Renal cortical epithelial cell (primary cell): ENCODE measurements around the gene ARMC8. TPM values are rescaled to one million over a fixed set of nuclear protein-coding genes. Genes with fewer than 3 reads are reported as not detected.

ENCODE experiments used
- DNase-seq: peaks from one replicate; pipeline ENCODE4 v3.0.0-alpha.2; 2011; ENCODE audit warnings: low read depth
- total RNA-seq: library from RNA; depleted of rRNA; stranded (reverse); fragments of >200 nt; gene quantifications from 2 replicates; pipeline ENCODE4 v1.2.3, GENCODE V29; 2014

ARMC8 gene
- total RNA-seq, 1 donor from 2014 or later = 86.4 TPM

DNA sequence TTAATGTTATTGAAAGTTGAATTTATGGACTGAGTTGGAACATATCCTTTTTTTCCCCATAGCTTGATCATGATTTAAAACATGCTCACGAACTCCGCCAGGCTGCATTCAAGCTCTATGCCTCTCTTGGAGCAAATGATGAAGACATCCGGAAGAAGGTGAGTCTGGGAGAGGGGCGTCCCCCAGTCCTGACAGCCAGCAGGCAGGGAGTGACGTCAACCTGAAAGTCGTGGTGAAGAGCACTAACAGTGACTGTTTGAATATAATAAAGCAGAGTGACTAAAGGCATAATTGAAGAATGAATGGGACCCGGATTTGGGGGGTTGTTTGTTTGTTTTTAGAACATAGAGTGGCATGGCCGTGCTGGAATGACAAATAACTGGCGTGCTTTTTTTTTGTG lies 57.9 kb downstream of the ARMC8 start:
- DNase-seq = no peak

GRCh38 chr3:138249636-138250035 lies 62.5 kb downstream of the ARMC8 start:
- no peak for DNase-seq

GRCh38 chr3:138253609-138254008 lies 66.5 kb downstream of the ARMC8 start:
- peak; percentile 28 for DNase-seq

DNA sequence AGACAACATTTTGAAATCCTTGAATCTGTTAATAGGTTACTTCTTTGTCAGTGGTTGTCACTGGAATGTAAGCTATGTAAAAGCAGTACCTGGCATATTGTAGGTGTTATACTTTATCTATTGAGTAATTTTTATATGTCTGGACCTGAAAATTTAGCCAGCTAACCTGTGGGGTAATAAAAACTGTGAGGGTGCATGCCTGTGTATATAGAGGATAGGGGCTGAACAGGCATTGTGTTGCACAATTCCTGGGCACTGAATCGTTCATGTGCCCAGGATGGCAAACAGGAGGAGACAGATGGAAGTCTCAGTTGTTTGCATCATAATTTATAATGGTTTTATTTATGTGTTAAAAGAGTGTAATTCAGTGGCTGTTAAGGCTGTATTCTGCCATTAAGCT lies 67.1 kb downstream of the ARMC8 start:
- DNase-seq = peak; percentile 74

DNA sequence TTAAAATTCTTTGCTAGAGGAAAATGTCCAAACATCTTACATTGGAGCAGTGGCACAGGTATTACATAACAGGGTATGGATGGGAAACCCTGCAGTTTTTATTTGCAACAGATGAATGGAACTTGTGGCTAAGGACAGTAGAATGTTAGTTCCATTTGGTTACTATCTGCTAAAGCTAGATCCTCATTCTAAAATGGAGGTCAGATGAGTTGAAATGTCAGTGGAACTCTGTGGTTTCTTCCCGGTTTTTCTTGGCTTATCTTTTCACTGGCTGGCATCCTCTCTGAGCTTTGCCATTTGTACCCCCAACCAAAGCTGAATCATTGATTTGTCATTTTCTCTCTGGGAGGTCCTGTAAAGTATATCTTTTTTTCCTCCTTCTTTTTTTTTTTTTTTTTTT lies 68.9 kb downstream of the ARMC8 start:
- no peak for DNase-seq

- no peak for DNase-seq
These were observed 70.9 kb downstream of the ARMC8 start for GRCh38 chr3:138257986-138258385.

DNA sequence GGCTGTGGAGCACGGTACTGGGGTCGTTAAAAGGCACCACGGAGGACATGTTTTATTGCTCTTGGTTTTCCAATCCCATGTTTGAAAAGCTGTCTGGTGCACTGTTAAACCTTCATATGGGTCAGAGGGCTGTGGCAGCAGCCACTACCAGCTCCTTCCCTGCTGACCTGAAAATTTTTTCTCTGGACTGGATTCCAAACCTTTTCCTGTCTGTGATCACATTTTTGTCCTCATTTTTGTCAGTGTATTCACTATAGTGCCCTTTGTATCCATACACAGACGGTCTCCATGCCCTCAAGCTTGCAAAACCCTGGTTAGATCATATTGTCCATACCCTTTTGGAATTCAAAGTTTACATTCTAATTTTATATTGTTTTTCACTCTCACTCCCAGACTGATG lies 72.0 kb downstream of the ARMC8 start:
- DNase-seq = no peak

DNA sequence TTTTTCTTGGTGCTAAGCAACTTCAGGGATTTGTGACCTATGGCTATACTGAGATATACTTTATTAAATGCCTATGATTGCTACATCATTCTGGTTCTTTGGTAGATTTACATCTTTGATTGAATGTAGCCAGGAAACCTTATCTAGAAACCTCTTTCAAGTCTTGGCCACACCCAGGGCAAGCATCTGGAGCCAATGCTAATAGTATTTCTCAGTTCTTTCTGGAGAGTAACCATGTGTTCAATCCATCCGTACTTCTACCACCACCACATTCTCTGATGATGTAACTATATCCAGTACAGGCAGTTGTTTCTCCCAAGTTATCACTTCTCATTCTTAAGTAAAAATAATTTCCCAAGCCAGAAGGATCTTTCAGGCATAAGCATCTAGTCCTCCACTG lies 73.5 kb downstream of the ARMC8 start:
- DNase-seq = no peak

DNA sequence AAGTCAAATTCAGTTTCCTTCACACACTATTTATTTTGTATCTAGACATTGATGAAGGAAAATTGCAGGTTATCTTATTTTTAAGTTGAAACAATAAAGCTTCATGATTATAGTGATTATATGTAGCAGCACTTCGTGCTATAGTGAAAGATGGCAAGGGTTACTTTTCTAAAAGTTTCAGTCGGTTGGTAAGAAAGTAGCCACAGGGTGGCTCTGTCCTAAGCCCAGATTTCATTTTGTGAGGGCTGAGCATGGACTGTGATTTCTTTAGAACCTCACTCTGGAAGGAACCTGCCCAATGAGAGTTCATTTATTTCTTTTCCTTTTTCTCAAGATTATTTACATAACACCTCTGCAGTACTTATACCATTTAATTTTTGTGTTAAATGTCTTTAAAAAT lies 76.0 kb downstream of the ARMC8 start:
- DNase-seq = no peak

DNA sequence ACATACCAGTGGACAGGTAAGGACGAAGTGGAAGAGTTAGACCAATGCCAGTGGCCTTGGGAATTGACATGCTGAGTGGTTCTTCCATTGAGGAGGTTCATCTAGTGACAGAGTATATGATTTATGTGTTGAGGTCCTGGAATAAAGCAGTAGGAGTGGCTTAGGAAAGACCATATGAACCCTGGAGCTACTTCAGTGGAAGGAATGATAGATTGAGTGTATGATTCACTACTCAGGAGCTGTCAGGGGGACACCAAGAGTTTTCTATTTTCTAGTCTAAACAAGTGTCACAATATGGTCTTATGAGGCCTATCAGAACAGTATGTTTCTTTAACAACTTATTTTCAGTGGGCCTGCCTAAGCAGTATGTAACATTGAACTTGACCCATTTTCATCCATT lies 78.6 kb downstream of the ARMC8 start:
- DNase-seq = no peak

DNA sequence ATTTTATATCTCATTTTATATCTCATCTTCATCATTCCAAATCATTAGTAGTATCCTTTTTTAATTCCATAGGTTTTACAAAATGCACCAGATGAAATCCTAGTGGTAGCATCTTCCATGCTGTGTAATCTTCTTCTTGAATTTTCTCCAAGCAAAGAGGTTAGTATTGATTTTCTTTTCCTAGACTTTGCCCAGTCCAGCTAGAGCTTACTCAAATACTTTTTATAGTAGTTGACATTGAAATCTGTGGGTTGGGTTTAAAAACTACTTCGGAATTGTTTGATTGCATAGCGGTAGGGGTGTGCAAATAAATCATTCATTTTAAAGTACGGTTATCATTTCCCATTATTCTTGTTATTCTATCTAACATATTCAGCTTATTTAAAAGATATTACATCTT lies 80.0 kb downstream of the ARMC8 start:
- DNase-seq = no peak

GRCh38 chr3:138270245-138270644 lies 83.1 kb downstream of the ARMC8 start:
- no peak for DNase-seq

DNA sequence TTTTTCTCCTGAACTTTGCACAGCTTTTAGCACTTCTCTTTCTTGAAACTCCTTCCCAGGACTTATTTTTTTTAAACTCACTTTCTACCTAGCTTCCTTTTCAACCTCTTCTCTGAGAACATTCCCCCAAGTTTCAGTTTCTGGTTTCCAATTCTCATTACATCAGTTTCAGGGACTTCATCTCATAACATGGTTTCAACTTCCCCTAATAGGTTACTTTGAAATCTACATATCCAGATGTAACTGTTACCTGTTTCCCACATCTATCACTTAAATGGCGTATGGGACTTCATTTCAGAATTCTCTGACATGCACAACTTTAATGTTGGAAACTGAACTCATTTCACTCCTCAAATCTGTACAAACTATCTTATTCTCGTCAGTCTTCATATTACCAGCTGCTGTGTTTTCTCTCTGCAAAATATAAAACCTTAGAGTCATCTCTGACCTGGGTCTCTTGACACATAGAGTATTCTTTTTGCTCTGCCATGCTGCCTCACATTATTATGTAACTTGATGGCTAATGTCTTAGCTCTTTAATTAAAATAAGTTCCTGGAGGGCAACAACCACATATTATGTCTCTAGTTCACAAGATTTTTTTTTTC lies 84.2 kb downstream of the ARMC8 start:
- DNase-seq = no peak

DNA sequence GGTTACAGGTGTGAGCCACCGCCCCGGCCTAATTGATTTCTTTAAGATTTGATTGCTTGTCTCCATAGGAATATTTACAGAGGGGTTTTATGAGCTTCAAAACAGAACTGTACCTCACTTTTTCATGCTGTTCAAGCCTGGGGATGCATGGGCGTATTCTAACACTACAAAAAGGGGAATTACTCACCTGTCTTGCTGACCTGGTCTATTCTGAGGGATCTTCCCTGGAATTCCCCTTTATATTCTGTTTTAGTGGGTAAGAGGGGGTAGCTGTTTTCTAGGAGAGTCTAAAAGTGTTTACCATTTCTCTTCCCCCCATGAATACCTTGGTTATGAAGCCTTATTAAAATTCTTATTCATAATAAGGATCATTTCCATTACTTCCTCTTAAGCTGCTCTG lies 94.5 kb downstream of the ARMC8 start:
- no peak for DNase-seq

DNA sequence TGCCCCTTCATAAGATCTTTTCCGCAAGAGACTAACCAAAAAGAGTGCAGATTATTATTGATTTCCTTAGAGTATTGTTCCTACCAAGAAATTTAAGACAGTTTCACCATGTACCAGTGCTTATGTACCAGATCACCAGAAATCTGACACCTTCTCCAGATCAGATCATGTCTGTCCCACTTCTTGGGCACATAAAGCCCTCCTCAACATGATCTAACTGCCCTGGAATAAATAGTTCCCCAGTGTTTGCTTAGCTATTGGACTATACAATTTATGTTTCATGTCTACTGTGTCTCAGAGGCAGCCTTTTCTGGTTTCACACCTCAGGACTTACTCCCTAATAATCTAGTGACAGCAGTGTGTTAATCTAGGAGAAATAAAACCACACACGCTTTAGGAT lies 95.7 kb downstream of the ARMC8 start:
- DNase-seq = no peak

DNA sequence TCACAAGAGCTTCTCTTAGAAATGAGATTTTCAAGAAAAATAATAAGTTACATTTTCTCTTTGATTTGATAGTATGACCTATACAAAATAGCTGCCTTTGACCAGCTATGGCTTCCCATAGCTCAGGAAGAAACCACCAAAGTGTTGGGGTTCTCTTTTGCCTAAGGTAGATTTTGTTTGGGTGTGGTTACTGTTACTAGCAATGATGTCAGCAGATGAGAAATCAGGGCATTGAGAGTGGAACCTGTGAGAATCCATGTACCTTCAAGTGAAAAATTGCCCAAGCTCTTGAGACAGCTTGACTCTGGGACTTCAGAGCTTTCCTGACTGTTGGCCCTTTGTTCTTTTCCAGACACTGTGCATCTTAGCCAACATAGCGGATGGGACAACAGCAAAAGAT lies 97.0 kb downstream of the ARMC8 start:
- no peak for DNase-seq

DNA sequence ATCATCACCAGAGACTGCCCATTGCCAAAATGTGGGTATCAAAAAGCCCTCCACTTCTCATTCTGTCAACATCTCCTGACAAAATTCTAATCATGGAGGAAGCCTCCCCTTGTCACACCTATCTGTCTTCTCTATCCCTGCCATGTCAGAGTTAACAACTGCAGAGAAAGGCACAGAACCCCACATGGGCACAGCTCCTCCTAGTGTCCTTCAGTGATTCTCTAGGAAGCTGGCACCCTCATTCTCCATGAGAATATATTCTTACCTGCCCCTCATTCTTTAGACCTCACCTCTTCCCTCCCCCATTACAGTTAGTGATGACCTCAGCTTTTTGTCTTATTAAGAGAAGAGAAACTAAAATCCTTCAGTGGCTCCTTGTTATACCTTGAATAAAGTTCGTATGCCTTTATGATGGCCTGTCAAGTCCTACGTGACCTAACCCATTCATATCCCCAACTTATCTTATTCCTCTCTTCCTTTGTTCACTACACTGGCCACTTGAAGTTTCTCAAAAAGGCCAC lies 97.9 kb downstream of the ARMC8 start:
- DNase-seq = no peak

DNA sequence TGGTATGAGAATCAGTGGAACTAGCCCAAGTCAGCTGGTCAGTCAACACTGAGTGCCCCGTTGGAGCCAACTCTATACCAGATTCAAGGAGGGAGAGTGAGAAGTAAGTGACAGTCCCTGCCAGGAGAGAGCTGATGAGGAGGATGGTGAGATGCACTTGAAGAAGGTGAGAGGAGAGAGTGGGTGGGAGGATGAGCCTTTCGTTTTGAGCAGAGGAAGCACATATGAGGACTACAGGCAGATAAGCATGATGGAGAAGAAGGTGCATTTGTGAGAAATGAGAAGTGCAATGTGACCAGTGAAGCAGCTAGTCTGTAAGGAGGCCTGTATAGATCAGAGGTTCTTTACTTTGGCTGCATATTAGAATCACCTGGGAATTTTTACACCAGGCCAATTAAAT lies 102.2 kb downstream of the ARMC8 start:
- DNase-seq = no peak

DNA sequence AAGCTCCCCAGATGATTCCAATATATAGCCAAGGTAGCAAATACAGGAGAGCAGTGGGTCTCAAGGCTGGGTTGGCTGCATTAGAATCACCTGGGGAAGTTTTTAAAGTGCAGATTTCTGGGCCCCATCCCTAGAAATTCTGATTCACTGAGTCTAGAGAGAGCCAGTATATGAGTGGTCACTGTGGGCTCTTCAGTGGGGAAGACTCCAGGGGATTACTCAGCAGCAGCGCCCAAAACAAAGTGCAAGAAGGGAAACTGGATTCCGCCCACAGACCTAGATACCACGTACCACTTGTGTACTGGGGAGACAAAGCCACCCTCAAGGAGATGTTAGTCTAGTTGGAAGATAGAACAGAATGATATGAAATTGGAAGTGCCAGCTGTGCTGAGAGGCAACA lies 102.6 kb downstream of the ARMC8 start:
- no peak for DNase-seq

DNA sequence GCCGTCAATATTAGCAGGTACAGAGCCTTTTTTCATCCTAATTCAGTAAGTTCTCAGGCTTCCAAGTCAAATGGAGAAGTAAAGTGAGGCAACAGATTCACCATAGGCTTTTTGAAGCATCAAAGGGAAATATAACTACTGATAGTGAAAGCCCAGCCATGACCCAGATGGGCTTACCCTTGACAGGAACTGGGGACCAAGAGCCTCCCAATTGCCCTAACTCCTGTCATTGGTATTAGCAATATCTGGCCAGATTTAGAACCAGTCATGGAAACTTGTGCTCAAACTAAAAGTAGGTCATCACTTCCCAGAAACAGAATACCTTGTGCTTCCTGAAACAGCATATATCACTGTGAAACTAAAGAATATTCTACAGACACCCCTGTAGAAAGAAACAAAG lies 109.5 kb downstream of the ARMC8 start:
- DNase-seq = no peak

DNA sequence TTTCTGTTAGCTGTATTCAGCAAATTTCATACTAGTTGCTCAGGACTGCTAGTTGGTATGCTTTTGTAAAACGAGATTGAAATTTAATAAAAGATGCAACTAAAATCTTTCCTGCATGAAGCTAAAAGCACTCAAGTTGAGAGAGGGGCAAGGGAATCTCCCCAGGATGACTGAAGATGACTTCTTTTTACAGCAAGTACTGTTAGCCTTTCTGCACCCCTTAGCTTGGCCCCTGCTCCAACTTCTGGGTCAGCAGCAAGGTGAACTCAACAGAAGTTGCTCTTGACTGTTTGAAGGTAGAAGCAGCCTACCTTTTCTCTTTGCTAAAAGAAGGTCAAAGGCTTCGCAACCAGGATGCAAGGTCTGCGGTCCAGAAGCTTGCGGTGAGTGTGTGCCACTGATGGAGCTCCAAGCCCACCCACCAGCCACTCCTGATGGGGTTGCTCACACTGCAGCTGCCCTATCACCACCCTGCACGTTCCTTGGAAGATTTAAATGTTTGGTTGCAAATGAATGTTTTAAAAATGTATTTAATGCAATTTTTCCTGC lies 110.0 kb downstream of the ARMC8 start:
- DNase-seq = no peak

DNA sequence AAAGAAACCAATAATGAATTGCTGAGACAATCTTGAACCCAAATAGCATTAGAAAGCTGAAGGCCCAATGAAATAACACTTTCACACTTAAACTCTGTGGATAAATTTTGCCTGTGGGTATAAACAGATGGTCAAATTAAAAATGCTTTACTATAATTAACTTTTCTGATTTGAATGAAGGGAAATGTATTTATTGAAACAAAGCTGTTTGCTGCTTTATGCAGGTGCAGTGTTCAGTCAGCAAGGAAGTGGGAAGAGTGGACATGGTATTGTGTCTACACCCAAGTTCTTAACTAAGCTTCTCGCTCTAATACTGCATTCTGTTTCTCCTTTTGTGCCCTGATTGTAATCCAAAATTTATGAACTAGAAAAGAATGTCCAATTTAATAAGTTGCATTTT lies 110.8 kb downstream of the ARMC8 start:
- no peak for DNase-seq

GRCh38 chr3:138300647-138301046 lies 113.5 kb downstream of the ARMC8 start:
- no peak for DNase-seq

GRCh38 chr3:138303474-138303873 lies 116.4 kb downstream of the ARMC8 start:
- no peak for DNase-seq
